HG03432 (cell line): Measurements from ENCODE around the gene UPK2.
"Not testable (repeated sequence)": the region's sequence is repeated elsewhere in the genome, so short reads cannot be mapped to it uniquely, and the experiment has no call there.

ENCODE experiments used
- ATAC-seq: cut with Tn5 transposase; IDR thresholded peaks from one replicate; pipeline ENCODE4 v1.9.1; 2021; ENCODE audit warnings: mild to moderate bottlenecking, moderate library complexity; ENCODE audit not compliant: unreplicated experiment

The UPK2 gene

GRCh38 chr11:118935376-118935775 lies 20.7 kb upstream of the UPK2 start:
- ATAC-seq = no peak

DNA sequence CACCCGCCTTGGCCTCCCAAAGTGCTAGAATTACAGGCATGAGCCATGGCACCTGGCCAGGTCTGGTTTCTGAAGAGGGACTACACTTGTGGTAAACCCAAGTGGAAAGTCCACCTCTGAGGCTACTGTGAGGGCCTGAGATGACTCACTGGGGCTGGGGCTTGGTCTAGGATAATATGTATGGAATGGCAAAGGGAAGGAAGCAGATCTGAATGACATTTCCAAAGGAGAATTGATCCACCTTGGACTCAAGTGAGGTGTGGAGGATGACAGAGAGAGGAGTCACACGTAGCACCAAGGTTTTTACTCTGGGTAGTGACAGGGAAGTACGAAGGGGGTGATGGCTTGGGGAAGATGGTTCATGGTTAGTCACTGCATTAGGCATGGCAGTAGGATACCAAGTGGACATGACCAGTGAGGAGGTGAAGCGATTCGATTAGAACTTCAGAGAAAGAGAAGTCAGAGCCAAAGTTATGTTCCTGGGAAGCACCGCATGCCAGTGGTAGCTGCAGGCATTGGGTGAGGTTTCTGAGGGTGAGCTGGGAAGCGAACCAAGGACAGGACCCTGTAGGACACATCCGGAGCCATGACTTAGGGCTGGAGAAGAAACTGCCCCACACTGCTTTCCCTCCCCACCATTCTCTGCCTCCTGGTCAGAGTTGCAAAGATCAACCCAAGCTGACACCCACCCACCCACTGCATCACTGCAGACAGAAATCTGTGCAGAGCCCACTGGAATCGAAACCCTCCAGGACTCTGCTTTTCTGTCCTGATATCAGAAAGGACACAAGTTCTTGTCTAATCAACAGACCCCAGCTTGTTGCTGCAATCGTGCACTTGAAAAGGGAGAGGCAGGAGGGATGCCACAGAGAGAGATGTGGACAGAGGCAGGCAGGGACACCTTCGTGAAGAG lies 17.4 kb upstream of the UPK2 start:
- no peak for ATAC-seq

GRCh38 chr11:118939404-118939915 lies 16.6 kb upstream of the UPK2 start:
- ATAC-seq = no peak

- no peak for ATAC-seq
Measured at GRCh38 chr11:118939953-118940598, 16.0 kb upstream of the UPK2 start.

- no peak for ATAC-seq
Measured at GRCh38 chr11:118947091-118947490, 9.0 kb upstream of the UPK2 start.

GRCh38 chr11:118948000-118948399 lies 8.1 kb upstream of the UPK2 start:
- ATAC-seq = no peak

DNA sequence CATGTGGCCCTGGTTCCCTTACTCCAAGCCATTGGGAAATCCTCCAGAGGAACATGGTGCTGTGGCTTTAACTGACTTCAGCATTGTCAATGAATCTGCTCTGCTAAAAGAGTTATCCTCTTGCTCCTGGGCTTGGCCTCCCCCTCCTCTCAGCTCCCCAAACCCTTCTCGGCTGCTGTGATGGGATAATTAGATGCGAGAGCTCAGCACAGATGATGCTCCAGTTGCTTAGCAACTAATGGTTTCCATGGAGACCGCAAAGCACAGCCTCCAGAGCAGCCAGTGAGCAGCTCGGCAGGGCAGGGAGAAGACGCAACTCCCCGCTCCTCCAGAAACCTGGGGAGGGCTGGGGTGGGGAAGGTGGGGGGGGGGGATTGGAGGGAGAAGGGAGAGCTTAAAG lies 2.8 kb upstream of the UPK2 start:
- no peak for ATAC-seq

GRCh38 chr11:118953976-118954375 lies 2.1 kb upstream of the UPK2 start:
- ATAC-seq = not testable (repeated sequence)

DNA sequence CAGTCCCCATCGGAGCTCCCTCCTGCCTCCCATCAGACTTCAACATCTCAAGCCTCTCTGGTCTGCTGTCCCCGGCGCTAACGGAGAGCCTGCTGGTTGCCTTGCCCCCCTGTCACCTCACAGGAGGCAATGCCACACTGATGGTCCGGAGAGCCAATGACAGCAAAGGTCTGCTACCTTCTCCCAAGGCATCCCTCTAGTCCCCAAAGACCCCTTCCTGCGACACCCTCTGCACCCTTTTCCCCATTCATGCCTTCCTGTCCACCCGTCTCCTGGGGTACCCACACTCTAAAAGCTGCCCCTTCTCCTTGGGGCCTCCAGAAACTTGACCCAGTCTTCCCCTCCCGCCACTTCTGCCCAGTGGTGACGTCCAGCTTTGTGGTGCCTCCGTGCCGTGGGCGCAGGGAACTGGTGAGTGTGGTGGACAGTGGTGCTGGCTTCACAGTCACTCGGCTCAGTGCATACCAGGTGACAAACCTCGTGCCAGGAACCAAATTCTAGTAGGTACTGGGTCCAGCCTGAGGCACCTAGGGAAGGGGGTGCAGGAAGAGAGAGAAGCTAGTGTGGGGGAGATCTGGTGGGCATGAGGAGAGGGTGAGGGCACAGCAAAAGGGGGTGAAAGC lies 860 bp downstream of the UPK2 start:
- no peak for ATAC-seq

DNA sequence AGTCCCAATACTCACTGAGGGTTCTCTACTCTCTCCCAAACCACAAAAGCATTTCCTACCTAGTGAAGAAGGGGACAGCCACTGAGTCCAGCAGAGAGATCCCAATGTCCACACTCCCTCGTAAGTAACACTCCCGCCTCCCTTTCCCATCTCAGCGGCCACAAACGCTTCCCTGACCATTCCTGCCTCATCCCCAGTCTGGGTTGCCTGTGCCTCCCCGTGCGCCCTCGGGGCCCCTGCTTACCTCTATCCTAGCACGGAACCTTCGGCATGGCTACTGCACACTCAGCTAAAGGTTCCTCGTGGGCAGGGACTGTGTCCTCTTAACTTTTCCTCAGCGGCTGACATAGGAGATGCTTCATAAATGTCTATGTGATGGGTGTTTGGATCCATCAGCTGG lies 1.5 kb downstream of the UPK2 start:
- no peak for ATAC-seq

GRCh38 chr11:118957968-118958367 lies 1.9 kb downstream of the UPK2 start:
- ATAC-seq = no peak

- ATAC-seq = no peak
Measured at GRCh38 chr11:118958577-118958976, 2.5 kb downstream of the UPK2 start.

DNA sequence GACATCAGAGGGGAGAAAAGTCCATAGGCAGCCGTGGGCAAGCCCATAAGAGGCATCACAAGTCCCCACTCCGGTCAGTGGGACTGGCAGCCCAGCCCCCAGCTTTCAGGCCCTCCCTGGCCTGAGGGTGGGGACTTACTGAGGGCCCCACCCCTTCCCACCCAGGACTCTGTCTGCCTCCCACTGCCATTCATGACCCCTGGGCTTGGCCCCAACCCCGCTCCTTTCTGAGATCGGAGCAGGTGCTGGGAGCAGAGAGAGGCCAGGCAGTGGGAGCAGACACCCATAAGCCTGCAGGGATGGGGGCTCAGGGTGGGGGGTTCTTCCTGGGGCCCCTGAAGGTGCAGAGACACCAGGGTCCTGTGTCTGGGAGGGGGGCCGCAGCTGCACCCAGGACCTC lies 5.1 kb downstream of the UPK2 start:
- ATAC-seq = no peak

- no peak for ATAC-seq
Measured at GRCh38 chr11:118961591-118961990, 5.5 kb downstream of the UPK2 start.

- not testable (repeated sequence) for ATAC-seq
Measured at GRCh38 chr11:118969508-118969907, 13.4 kb downstream of the UPK2 start.

DNA sequence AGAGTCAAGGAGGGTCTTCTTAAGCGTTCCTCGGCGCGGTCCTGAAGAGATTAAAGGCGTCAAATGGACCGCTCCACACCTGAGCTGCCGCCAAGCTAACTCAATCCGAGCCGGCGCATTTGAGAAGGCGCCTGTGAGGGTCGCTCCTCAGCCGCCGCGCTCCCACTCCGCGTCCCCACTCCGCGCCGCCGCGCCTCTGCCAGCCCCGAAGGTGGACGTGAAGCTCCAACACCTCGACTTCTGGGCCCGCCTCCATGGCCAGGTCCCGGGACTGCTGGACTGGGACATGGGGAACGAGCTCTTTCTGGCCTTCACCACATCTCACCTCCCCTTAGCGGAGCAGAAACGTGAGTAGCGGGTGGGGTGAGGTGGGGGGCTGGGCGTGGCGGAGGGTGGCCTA lies 15.5 kb downstream of the UPK2 start, which contains the start of gene FOXR1:
Gene FOXR1, plus strand, starts transcription at position 116 of the 400 bp plus-strand sequence. Its CDS starts 171 bp downstream, at position 287.
- no peak for ATAC-seq

- ATAC-seq = no peak
Measured at GRCh38 chr11:118973985-118974384, 17.9 kb downstream of the UPK2 start.

DNA sequence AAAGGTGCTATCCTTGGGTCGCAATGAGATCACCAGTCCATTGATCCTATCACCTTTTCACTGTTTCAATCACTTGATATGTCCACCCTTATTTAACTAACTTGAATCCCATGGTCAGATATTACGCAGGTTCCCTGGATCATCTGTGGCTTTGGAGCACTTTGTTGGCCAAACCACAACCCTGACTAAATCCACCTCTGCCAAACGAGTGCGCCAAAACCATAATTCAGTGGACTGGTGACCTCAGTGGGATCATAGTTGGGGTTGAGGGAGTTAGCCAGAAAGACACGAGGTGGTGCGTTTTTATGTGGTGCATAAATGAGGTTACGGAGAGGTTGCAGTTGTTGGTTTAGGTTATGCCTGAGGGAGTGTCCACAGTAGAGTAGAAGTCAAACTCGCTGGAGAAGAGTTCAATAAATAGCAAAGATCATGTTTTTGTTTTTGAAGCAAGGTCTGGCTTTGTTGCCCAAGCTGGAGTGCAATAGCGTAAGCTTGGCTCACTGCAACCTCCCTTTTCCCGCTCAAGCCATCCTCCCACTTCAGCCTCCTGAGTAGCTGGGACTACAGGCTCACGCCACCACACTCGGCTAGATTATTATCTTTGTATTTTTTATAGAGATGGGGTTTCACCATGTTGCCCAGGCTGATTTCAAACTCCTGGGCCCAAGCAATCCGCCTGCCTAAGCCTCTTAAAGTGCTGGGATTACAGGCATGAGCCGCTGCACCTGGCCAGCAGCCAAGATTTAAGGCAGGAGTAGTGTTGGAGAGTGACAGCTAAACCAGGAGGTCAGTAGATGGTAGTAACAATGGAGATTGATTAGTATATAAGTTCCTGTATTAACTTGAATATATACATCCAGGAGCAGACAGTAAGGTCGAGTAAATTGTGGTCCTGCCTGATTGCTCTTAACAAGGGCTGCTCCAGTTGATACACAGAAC lies 19.9 kb downstream of the UPK2 start:
- no peak for ATAC-seq

DNA sequence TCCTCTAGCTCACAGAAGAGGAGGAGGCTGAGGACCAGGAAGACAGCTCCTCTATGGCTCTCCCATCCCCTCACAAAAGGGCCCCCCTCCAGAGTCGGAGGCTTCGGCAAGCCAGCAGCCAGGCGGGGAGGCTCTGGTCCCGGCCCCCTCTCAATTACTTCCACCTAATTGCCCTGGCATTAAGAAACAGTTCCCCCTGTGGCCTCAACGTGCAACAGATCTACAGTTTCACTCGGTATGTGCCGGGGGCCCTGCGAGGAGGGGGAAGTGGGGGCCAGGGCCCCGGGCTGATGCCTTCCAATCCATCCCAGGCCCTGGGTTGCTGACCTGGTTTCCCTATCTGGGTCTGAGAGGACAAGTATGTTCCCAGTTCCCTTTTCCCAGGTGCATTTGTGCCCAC lies 23.3 kb downstream of the UPK2 start:
- no peak for ATAC-seq

GRCh38 chr11:118980191-118980881 lies 24.2 kb downstream of the UPK2 start:
- no peak for ATAC-seq
